Measurements from ENCODE around the gene PCDHGA12. TPM values are rescaled to one million over a fixed set of nuclear protein-coding genes. Genes with fewer than 3 reads are reported as not detected.
"Not testable (repeated sequence)": the region's sequence is repeated elsewhere in the genome, so short reads cannot be mapped to it uniquely, and the experiment has no call there.

Gene PCDHGA12
- total and polyA plus RNA-seq, 12 donors = 0.34 to 29.1 (median 13.1) TPM

- peak in 1 of 7 donors; percentile 31 for DNase-seq
- intact Hi-C loops (cut with DNase I) = no loop called here
- Histone ChIP-seq H3K36me3 (replicated peaks in 1 of 2) (no peaks in the 10 kb centered on the region), H3K27ac (no peak overlapping the region), H3K4me1 (replicated peaks in 1 of 2) (no peaks in the 10 kb centered on the region), H3K27me3 (no peaks in the 10 kb centered on the region), H3K4me3 (no peak overlapping the region), H3K9me3 (replicated peaks in 1 of 3) (peaks cover 0 to 24% (median 11%) of the 10 kb centered on the region in 3 donors)
- WGBS, 4 donors = 38 to 66% (median 42%) methylated on average over 9 to 43 of the region's 43 CpGs
- TF ChIP-seq, protein P1, sequence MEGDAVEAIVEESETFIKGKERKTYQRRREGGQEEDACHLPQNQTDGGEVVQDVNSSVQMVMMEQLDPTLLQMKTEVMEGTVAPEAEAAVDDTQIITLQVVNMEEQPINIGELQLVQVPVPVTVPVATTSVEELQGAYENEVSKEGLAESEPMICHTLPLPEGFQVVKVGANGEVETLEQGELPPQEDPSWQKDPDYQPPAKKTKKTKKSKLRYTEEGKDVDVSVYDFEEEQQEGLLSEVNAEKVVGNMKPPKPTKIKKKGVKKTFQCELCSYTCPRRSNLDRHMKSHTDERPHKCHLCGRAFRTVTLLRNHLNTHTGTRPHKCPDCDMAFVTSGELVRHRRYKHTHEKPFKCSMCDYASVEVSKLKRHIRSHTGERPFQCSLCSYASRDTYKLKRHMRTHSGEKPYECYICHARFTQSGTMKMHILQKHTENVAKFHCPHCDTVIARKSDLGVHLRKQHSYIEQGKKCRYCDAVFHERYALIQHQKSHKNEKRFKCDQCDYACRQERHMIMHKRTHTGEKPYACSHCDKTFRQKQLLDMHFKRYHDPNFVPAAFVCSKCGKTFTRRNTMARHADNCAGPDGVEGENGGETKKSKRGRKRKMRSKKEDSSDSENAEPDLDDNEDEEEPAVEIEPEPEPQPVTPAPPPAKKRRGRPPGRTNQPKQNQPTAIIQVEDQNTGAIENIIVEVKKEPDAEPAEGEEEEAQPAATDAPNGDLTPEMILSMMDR (IDR thresholded peaks at IDR 0.05) = no peak
- no peak for TF ChIP-seq POLR2A (IDR thresholded peaks at IDR 0.05)
These were observed 45.6 kb upstream of the PCDHGA12 start for GRCh38 chr5:141384471-141385267.

DNA sequence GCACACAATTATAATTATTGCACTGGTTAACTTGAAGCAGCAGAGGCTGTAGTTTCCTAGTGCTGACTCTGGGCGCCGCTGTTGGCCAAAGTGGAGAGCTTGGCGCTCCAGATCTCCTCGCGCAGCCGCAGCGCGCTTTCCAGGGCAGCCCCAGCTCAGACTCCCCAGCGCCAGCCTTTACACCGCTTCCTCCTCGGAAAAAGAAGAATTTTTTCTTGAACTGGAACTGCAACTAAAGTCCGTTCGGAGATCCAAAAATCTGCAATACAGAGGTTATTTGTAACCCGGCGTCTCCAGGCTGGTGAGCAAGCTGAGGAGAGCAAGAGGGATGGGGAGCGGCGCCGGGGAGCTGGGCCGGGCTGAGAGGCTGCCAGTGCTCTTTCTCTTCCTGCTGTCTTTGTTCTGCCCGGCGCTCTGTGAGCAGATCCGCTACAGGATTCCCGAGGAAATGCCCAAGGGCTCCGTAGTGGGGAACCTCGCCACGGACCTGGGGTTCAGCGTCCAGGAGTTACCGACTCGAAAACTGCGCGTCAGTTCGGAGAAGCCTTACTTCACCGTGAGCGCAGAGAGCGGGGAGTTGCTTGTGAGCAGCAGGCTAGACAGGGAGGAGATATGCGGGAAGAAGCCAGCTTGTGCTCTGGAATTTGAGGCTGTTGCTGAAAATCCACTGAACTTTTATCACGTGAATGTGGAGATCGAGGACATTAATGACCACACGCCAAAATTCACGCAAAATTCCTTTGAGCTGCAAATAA, 42.6 kb upstream of the PCDHGA12 start, which contains the start of gene PCDHGB4:
Gene PCDHGB4 (plus strand): TSS at position 142 of the 755 bp plus-strand sequence. CDS start 187 bp downstream, at position 329.
- H3K27me3 ChIP-seq; DNase-seq; H3K27ac ChIP-seq; intact Hi-C loops (cut with DNase I); H3K36me3 ChIP-seq (replicated peaks in 1 of 2); H3K4me1 ChIP-seq (replicated peaks in 1 of 2): not testable (repeated sequence)
- H3K9me3 ChIP-seq (replicated peaks in 1 of 3) = peaks cover 0 to 35% (median 14%) of the 10 kb centered on the region in 3 donors
- H3K4me3 ChIP-seq = peak within 1 kb of the TSS in 1 of 4 donors; percentile 20
- WGBS, 4 donors = 8 to 18% (median 11%) methylated on average over 17 to 22 of the region's 40 CpGs
- TF ChIP-seq, protein P1 (IDR thresholded peaks at IDR 0.05) = peak in 3 of 6 experiments; percentile 5 to 28 (median 12)

GRCh38 chr5:141388661-141389060, 41.6 kb upstream of the PCDHGA12 start:
- Histone ChIP-seq H3K9me3 (replicated peaks in 1 of 3) (peaks cover 0 to 40% (median 14%) of the 10 kb centered on the region in 3 donors), H3K36me3 (replicated peaks in 1 of 2) (no peaks in the 10 kb centered on the region), H3K27me3 (no peaks in the 10 kb centered on the region), H3K27ac (no peak overlapping the region), H3K4me1 (replicated peaks in 1 of 2) (no peaks in the 10 kb centered on the region), H3K4me3 (no peak overlapping the region)
- intact Hi-C loops (cut with DNase I) = no loop called here
- WGBS, 4 donors = 42 to 59% (median 48%) methylated on average over 10 of the region's 10 CpGs
- no peak for DNase-seq
- TF ChIP-seq POLR2A (IDR thresholded peaks at IDR 0.05) = no peak
- TF ChIP-seq, protein P1 (IDR thresholded peaks at IDR 0.05) = no peak

Measured in adrenal gland (tissue), 12 donors.